ENCODE results near the gene NME8.
A peak's percentile ranks its signal among the peaks of the same experiment; 100 is the strongest.

DNA sequence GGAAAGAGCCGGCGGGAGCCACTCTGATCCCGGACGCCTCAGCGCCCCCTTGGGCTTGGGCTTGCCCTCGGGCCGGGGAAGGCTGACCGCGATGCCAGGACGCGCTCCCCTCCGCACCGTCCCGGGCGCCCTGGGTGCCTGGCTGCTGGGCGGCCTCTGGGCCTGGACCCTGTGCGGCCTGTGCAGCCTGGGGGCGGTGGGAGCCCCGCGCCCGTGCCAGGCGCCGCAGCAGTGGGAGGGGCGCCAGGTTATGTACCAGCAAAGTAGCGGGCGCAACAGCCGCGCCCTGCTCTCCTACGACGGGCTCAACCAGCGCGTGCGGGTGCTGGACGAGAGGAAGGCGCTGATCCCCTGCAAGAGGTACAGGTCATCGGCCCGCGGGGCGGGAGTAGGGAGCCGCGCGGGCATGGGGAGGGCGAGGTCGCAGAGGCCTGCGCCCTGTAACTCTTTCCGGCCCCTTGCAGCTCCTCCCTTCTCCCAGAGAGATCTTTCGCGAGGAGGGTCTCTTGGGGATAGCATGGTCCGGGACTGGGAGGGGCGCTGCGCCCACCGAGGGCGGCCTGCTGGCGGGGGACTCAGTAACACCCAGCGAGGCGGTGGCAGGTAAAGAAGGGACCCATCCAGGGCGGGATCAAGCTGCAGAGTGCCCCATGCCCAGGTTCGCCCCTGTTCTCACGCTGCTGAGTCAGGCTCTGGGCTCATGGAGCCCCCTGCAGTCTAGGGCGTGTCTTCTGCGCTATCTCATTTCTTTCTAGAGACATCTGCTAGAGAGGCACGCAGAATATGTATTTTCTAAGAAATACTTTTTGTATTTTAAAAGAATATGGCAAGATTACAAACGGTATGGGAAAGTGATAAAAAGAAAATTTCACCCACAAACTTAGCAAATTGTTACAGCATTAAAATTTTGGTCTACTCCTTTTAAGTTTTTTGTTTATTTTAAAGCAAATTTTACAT is 72.7 kb downstream of the NME8 start:
- no peak for TF ChIP-seq EZH2phosphoT487 (IDR thresholded peaks at IDR 0.05)
- TF ChIP-seq, protein P1, sequence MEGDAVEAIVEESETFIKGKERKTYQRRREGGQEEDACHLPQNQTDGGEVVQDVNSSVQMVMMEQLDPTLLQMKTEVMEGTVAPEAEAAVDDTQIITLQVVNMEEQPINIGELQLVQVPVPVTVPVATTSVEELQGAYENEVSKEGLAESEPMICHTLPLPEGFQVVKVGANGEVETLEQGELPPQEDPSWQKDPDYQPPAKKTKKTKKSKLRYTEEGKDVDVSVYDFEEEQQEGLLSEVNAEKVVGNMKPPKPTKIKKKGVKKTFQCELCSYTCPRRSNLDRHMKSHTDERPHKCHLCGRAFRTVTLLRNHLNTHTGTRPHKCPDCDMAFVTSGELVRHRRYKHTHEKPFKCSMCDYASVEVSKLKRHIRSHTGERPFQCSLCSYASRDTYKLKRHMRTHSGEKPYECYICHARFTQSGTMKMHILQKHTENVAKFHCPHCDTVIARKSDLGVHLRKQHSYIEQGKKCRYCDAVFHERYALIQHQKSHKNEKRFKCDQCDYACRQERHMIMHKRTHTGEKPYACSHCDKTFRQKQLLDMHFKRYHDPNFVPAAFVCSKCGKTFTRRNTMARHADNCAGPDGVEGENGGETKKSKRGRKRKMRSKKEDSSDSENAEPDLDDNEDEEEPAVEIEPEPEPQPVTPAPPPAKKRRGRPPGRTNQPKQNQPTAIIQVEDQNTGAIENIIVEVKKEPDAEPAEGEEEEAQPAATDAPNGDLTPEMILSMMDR (IDR thresholded peaks at IDR 0.05) = peak; percentile 30
